GM18508 (cell line): Measurements from ENCODE around the gene ABCC12.
"Not testable (repeated sequence)": the region's sequence is repeated elsewhere in the genome, so short reads cannot be mapped to it uniquely, and the experiment has no call there.

Experiments used
- ATAC-seq: cut with Tn5 transposase; IDR thresholded peaks from one replicate; pipeline ENCODE4 v1.9.1; 2021; ENCODE audit warnings: moderate number of reproducible peaks; ENCODE audit not compliant: insufficient read depth, unreplicated experiment

Gene ABCC12

GRCh38 chr16:48166617-48167016 lies 10.8 kb upstream of the ABCC12 start:
- ATAC-seq = not testable (repeated sequence)

GRCh38 chr16:48165961-48166578 lies 10.3 kb upstream of the ABCC12 start:
- no peak for ATAC-seq

- ATAC-seq = no peak
Measured at GRCh38 chr16:48164907-48165715, 9.3 kb upstream of the ABCC12 start.

GRCh38 chr16:48162839-48163410 lies 7.1 kb upstream of the ABCC12 start:
- ATAC-seq = no peak

- no peak for ATAC-seq
Measured at GRCh38 chr16:48161906-48162305, 6.1 kb upstream of the ABCC12 start.

- no peak for ATAC-seq
Measured at GRCh38 chr16:48160575-48160974, 4.8 kb upstream of the ABCC12 start.

DNA sequence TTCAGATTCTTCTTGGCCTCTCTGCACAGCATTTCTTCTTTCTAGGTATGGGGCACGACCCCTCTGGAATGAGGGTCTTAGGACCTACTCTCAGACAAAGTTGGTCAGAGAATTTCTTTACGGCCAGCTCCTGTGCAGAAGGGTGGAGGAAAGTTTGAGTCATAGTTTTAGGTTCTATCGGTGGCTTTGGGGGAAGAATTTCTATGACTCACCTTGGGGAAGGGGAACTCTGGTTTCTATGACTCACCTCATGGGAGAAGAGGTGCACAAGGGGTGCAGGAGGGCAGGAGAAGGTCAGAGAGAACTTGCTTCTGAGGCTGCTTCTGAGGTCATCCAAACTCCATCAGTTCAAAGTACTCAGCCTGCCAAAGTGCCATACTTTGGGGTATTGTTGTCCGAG lies 2.5 kb upstream of the ABCC12 start:
- peak; percentile 74 for ATAC-seq

DNA sequence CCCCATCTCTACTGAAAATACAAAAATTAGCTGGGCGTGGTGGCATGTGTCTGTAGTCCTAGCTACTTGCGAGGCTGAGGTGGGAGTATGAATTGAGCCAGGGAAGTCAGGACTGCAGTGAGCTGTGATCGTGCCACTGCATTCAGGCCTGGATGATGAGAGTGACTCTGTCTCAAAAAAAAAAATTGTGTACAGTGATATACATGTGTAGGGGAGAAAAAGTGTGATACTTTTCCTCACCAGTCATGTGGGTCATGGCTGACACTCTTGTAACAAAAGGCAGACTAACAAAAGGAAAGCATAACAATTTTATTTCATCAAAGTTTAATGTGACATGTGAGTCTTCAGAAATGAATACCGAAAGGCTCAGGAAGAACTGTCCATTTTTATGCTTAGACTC lies 2.0 kb upstream of the ABCC12 start:
- ATAC-seq = no peak

GRCh38 chr16:48157302-48157701 lies 1.5 kb upstream of the ABCC12 start:
- ATAC-seq = no peak

- no peak for ATAC-seq
Measured at GRCh38 chr16:48156790-48157209, 1.0 kb upstream of the ABCC12 start.

DNA sequence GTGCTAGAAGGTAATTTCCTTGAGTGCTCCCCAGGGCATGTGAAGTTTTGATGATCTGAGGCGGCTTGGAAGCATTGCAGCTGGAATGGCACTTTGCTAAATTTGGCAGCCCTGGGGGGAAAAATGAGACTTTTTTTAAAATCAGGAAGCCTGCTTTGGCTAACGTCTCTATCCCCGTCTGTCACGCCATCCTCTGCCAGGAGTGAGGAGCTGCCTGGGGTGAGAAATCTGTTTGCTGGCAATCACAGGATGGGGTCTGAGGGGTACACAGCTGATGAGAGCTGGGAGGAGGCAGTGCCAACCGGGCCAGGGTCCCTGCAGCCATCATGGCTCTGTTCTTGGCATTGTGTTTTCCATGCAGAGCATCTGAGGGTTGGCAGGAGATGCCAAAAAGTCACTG lies 2.0 kb downstream of the ABCC12 start:
- ATAC-seq = no peak

DNA sequence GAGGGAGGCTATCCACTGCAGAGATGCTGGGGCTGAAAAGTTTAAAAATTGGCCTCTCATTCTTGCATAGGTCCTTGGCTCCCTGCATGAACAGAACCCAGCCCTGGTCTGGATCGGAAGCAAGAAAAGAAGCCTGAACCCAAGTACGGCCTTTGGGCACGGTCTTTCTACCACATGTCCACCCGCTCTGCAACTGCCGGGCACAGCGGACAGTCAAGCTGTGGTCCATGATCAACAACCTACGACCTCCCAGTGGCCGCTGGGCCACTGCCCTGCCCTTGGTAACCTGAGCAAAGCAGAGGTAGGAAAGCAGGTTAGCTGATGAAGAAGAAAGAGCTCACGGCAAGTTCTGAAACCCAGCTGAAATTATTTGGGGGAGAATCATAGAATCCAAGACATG lies 3.6 kb downstream of the ABCC12 start:
- no peak for ATAC-seq

GRCh38 chr16:48150707-48151106 lies 5.1 kb downstream of the ABCC12 start:
- no peak for ATAC-seq

GRCh38 chr16:48146710-48147109 lies 9.1 kb downstream of the ABCC12 start:
- no peak for ATAC-seq

DNA sequence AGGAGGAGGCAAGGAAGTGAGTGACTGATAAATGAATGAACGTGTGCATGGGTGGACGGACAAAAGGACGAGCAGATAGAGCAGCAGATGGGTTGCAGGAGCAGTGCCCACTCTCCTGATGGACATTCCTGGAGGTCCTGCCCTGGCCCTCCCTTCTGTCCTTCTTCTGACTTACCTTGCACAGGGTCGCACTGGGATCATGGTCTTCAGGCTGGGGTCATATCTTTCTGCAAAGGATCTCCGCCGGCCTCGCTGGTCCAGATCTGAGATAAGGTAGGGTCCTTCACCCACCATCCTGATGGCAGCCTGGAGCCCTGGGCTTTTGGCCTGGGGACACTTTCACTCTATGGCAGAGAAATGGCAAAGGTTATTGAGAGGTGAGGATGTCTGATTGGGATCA lies 9.7 kb downstream of the ABCC12 start:
- ATAC-seq = no peak

DNA sequence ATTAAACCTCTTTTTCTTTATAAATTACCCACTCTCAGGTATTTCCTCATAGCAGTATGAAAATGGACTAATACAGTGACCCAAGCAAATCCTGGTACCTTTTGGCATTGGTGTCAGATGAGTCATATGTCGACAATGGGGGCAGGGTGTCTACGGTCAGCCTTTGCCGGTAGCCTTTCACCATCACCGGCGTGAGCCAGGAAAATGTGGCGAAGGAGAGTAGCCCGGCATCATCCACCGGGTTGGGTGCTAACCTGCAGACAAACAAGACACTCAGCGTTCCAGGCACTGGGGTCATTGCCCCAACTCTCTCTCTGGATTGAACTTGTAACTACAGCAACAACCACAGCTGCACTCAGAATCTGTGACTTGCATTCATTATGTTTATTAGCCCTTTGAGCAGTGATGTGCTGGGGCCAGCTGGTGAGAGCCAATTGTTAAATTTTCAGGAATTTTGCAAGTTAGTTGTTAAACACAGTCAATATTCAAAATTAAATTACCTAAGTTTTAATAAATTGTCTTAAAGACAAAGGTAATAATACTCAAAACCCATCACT lies 11.9 kb downstream of the ABCC12 start:
- no peak for ATAC-seq

DNA sequence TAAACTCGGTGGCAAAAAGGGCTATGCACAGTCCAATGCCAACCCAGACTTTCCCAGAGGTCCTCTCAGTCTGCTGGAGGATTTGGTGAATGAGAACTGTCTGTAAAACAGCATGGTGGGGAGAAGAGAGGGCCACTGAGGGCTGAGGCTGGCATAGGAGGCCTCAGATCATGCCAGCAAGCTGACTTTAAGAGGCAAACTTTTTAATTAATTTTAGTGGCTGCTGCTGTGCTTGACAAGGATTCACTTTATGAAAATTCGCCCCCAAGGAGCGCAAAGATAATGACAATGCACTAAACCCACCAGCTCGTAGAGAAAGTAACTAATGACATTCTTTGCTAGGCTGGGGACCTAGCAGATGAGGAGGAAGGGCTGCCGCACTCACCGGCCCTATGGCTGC lies 15.0 kb downstream of the ABCC12 start:
- ATAC-seq = no peak

- ATAC-seq = no peak
Measured at GRCh38 chr16:48139517-48139916, 16.3 kb downstream of the ABCC12 start.

GRCh38 chr16:48138543-48138942 lies 17.2 kb downstream of the ABCC12 start:
- no peak for ATAC-seq

DNA sequence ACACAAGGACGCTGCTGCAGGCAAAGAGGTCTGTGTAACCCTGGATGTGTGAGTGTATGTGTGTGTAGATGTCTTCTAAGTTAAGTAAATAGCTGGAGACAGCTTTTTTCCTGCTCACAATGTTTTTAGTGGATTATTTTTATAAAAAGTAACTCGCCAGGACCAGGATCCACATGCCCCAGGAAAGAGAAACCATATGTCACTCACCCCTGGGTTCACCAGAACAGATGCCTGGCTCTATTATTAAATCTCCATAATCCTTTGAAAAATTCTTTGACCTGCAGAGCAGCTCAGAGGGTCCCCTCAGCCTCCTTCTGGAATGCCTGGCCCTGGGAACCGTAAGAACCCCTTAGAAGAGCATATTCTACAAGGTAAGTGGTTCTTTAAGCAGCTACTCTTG lies 18.0 kb downstream of the ABCC12 start:
- no peak for ATAC-seq
